SHP77 treated with DMSO at 0.1 percent for 48 hours (cell line): ENCODE results near the gene DENND2A.
"Not testable (repeated sequence)": the region's sequence is repeated elsewhere in the genome, so short reads cannot be mapped to it uniquely, and the experiment has no call there.

ENCODE experiments used
- DNase-seq: peaks from one replicate; lab custom pipeline; 2025; lab: John Stamatoyannopoulos, UW

Gene DENND2A

DNA sequence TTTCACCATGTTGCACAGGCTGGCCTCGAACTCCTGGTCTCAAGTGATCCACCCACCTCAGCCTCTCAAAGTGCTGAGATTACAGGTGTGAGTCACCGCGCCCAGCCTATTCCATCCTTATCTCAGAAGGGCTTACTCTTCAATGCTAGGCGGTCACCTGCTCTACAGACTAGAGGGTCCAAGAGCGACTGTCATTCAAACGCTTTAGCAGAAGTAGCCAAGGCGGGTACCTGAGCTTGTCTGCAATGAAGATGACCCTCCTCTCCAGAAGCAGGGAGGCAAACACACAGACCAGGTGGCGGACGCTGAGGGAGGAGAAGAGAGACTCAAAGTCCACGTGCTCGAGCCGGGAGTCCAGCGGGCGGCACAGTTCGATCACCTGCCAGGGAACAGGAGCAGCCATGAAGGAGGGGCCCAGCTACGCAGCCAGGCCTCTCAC lies 96.2 kb downstream of the DENND2A start:
- DNase-seq = no peak

DNA sequence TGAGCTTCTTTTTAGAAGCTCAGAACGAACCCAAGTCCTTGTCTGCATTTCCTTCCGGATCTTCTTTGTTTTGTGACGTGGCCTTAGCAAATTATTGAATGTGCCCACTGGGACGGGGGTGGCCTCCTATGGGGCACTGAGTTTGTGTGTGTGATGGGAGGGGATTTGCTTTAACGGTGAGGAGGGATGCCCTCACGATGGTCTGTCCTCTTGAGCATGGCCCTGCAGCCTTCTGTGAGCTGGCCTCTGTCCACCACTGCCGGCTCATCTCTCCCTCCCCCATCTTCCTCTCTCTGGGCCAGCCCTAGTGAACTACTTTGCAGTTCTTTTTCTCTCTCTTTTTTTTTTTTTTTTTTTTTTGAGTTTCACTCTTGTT lies 98.4 kb downstream of the DENND2A start:
- no peak for DNase-seq

DNA sequence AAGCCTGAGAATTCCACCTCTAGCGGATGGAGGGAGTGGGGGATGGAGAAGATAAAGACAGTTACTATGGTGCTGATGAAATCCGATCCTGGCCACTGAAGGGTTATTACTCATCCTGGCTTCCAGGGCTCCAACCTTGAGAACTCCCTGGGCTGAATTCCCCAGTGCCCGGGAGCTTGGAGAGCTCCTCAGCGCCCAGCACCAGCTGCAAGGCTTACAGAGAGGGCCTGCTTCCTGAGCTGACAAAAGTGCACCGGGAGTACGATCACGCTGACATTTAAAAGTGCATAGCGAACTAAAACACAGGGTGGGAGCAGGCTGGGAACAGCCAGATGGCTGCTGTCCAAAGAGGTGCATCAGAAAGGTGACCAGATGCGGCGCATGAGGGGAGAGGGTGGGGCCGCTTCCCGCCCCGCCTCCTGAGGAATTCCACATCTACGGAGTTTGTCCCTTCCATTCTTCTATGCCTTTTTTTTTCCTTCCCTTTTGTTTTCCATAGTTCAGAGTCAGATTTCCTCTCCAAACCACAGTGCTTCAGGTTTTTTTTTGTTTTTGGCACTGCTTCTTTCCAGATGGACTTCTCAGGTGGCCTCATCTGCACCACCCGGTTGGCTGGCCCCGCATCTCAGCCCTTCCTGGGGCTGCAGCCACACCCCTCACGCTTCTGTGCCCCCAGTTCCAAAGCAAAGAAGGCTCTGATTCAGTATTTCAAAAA lies 98.9 kb downstream of the DENND2A start:
- DNase-seq = peak; percentile 71

DNA sequence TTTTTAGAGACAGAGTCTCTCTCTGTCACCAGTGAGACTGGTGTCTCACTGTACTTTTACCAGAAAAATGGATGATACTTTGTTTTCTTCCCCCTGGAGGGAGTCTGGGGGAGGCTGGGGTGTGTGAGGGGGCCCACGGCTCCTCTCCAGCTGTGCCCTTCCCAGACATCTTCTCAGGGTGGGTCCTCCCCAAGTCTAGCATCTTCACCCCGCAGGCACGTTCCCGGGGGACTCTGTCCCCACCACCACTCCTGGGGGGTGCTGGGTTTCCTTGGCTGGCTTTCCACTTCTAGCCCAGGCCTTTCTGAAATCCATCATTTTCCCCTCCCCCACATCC lies 99.5 kb downstream of the DENND2A start:
- no peak for DNase-seq

DNA sequence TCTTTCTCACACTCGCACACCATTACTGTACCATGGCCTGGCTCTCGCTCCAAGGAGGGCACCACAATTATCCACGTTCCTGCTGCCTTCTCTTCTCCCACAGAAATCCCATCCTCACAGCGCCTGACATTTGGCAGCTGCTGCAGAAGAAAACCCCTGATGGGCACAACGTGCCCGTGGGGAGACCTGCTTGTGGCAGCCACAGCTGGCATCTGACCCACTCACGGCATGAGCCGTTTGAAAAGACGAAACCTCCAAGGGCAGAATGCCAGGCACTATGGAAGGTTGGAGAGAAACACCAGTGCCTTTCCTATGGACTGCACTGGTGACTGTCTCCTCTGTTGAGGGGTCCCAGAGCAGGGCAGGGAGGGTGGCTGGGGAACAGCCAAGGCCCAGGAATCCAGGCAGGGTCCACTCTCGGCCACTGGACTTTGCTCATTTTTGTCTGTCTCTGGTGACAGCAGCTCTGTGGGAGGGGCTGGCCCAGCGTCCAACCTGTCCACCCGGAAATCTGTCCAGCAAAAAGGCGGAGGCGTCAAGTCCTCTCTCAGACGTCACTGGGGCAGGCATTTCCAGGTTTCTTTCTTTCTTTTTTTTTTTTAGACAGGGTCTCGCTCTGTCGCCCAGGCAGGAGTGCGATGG lies 100.4 kb downstream of the DENND2A start:
- no peak for DNase-seq

DNA sequence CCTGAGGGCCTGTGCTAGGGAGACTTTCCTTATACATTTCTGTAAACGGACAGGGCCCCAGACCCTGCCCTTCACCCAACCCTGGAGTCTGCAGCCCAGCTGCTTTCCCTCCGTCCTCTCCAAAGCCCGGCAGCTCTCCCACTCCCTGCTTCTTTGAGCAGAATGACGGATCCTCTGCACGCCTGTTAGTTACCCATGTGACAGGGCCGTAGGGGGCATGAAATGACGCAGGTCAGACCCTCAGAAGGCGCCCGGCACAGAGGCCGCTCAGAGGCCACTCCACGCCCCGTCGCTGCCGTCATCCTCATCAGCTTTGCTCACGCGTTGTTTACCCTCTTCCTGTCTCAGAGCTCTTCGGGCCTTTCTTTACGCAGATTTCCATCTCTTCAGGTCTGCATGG lies 101.2 kb downstream of the DENND2A start:
- no peak for DNase-seq

DNA sequence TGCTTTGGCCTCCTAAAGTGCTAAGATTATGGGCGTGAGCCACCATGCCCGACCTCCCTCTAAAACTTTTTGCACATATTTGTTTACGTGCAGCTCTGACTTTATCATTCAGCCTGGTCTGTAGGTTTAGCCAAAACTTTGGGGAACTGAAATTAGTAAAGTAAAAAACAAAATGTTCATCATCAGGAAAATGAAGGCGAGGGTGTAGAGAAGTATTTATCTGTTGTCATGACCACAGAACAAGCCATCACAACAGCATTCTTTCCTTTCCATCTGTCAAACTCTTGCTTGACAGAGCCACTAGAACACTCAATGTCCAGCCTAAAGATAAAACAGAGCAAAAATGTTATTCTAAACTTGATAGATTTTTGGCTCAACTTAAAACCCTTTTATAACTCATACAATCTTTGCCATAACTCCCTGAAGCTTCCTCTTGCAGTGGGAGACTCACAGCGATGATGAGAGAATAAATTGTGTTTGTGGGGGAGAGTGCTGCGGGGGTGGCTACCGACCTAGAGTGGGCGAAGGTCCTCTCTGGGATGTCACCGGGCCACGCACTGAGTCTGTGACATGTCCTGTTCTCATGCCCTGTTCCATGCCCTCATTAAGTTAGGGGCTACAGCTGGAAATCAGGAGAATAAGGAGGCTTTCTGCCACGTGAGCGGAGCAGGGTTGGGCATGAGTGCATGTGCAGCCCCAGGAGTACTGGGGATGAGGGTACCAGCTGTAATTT lies 102.7 kb downstream of the DENND2A start:
- DNase-seq = no peak

DNA sequence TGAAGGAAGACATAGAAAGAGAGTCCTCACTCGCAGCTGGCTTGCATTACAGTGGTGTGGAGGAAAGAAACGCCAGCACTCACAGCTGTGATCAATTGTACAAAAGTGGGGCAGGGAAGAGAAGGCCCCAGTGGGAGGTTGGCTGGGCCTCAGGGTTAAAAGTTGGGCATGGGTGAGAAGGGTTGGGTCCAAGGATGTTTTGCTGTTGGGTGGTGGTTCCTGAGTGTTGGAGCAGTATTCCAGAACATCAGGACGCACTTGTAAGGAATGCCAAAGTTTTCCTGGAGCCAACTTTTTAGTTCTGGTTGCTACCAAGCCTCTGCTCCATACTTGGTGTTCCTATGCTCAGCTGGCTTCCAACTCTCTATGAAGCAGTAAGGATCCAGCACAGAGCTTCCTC lies 105.9 kb downstream of the DENND2A start:
- DNase-seq = no peak

DNA sequence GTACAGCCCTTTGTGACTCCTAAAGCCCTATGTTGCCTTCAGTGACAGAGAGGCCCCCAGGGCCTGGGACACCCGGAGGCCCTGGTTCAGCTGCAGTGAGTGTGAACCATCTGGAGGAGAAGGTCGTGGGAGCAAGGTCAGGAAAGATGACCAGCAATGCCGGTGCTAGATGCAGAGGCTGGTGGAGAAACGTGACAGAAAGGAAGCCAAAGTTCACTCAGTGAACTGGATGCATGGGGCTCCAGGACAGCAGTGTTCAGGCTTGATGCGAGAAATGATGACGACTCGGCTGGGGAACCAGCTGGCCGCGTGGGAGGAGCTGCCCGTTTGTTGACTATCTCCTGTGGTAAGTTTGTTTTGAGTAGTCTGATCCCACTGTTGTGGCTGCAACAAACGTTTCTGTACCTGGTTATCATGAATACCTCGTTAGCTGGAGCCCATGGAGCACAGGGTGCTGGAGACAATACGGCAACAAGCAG lies 107.2 kb downstream of the DENND2A start:
- no peak for DNase-seq

DNA sequence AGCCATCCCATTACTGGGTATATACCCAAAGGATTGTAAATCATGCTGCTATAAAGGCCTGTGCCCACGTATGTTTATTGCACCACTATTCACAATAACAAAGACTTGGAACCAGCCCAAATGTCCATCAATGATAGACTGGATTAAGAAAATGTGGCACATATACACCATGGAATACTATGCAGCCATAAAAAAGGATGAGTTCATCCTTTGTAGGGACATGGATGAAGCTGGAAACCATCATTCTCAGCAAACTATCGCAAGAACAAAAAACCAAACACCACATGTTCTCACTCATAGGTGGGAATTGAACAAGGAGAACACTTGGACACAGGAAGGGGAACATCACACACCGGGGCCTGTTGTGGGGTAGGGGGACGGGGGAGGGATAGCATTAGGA lies 111.2 kb downstream of the DENND2A start:
- DNase-seq = not testable (repeated sequence)

DNA sequence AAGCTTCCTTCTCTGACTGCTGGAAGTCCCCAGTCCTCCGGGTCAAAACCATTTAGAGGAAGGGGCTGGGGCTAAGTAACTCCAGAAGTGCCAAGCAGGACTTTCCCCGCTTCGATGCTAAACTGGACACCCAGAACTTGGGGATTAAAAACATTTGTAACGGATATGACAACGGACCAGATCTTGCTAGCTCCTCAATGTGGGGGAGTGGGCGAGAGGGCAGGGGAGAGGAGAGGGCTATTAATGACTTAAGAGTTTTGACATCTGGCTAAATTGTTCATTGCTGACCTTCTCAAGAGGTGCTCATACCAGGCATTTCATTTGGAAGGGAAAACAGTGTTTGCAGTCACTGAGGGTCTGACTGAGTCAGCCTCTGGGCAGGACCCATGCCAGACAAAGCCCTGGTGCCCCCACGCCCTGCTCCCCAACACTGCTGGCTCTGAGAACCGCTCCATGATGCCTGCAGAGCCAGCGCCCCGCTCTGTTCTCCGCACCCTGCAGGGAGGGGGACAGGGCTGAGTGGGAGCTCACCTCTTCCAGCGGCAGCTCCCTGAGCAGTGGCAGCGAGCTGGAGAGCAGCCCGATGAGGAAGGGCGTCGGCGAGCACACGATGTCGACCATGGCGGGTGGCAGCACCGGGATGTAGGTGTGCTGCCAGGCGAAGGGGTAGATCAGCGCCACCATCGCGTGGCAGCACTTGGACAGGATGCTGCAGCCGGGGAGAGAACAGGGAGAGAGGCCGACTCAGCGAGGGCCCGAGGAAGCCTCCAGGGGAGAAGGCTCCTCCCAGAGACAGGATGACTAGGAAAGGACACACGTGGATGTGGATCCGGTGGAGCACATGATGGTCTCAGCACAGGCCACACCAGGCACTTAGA lies 113.6 kb downstream of the DENND2A start:
- no peak for DNase-seq

DNA sequence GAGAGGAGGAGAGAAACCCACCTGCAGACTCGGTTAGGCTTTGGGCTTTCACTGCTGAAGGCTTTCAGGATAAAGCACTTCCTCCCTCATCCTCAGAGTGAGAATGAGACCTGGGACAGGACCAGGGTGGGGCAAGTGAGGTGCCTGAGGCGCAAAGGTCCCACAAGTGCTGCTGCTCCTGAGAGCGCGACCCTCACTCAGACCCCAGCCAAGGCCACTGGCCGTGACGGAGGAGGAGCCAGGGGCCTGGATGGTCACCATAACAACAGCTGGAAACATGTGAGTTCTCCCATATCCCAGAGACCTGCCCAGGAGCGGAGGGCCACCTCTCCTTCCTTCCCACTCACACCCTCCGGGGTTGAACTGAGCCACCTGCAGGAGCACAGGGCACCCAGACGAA lies 114.4 kb downstream of the DENND2A start:
- DNase-seq = no peak

DNA sequence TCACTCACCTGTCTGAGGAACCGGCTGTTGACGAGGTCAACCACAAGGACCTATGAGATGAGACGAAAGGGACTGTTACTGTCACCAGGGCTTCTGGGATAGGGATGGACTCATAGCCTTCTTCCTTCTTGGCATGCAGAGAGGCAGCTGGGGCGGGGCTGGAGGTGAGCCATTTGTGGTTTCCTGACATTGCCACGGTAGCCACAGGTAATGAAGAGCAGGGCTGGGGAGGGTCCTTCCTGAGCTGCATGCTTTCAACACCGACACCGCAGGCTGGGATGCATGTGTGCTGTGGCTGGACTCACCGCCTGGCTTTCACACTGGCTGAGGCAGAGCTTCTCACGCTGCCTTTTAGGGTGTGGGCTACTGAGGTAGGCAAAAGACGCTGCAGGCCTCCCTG lies 114.9 kb downstream of the DENND2A start:
- no peak for DNase-seq

DNA sequence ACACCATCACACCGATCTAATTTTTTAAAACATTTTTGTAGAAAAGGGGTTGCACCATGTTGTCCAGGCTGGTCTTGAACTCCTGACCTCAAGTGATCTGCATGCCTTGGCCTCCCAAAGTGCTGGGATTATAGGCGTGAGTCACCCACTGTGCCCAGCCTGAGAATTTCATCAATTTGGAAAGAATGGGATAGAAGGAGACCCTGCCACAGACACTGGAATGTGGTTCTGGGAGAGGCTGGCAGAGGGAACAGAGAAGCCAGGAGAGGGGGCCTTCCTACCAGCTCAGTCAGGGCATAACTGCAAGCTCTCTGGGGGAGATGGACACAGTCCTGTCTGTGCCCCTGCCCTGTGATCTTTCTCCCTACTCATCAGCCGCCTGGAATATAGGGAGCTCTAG lies 119.2 kb downstream of the DENND2A start:
- no peak for DNase-seq

DNA sequence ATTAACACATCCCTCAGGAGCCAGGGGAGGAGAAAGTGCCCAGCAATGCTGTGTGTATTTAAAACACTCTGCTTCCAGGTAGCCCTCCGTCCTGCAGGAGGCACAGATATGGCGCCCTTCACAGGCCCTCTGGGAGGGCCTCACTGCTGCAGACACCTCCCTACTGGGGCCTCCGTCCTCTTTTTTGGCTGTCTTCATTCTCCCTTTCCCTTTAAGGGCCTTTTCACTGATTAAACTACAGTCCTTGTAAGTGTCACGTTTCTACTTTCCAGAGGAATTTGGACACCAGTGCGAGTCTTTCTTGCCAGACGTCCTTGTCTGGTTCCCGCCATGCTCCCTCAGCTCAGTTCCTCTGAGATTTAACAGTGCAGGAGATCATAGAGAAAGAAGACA lies 121.6 kb downstream of the DENND2A start:
- DNase-seq = no peak

DNA sequence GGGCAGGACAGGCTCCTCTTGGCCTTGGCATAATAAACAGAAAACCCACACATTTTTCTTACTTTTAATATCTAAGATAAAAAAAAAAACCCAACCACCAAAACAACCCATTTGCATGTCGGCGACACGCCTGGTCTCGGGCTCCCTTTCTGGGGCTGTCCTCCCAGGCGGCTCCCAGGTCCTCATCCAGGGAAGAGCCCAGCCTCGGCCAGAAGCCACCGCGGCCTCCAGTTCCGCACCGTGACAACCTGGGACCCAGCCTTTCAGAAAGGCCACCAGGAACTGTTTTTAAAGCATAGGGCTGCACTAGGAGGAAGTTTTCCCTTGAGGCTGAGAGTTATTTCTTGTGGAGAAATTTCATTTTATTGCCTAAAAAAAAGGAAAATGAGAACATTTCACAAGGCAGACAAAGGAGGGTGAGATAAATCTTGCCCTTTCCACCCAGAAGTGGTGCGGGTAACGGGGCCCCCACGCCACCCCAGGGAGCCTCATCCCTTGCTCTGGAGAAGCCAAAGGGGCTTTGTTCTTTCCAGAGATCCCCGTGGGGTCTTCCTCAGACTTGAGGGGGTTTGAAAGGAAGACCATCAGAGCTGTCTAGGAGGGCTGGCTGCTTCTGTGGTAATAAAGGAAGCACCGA lies 122.1 kb downstream of the DENND2A start:
- DNase-seq = no peak

DNA sequence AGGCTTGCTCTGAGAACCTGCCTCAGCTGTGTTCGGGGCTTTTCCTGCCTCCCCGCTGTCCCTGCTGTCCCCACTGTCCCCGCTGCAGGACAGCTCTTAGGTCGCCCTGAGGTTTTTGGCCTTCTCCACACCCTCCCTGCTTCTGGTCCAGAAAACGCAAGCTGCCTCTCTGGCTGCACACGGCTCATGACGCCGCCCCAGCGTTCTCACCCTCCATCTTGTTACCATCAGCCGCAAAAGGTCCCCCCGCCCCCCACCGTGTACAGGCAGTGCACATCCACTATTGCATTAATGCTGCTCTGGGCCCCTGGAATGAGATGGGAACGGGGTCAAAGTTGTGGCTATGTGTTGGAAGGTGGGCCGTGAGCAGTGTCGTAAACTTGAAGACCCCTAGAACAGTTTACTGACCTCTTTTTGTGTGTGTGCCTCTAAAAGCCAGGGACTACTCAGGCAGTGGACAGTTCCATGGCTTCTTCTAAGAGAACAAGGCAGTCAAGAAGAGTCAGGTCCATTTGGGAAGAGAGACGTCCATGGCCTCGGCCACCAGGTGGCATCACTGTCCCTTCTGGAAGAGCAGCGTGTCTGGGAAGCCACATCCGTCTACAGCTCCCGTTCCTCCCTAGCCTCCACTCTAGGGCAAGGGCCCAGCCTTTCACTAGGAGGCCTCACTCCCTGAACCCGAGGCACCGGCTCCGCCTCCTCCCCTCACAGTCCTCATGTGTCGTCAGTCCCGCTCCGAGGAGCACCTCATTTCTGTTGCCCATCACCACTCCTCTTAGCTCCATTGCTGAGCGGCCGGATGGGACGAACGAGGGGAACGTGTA lies 122.9 kb downstream of the DENND2A start:
- peak; percentile 72 for DNase-seq

DNA sequence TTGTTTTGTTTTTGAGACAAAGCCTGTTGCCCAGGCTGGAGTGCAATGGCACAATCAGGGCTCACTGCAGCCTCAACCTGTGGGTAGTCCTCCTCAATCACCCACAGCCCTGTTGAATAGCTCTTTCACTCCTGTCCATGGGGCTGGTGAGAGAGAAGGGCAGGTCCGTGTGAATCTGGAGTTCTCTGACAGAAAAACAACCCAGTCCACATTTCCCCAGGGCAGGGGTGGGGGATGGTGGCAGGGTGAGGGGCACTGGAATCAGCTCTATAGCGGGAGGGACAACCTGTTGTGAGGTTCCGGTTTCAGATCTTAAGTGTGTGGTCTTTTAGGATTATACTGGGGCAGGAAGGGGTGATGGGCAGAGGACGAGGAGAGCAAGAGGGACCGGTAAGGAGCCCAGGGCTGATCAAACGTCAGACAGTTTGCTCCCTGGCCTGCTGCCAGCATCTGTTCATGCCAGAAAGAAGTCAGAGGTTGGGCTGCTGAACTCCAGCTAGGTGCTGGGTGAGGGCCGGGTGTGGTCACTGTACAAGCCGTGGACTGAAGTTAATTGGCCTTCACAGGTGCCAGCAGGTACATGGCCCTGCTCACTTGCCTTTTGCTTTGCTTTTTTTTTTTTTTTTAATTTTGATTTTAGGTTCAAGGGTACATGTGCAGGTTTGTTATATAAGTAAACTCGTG lies 128.2 kb downstream of the DENND2A start:
- DNase-seq = peak; percentile 56

DNA sequence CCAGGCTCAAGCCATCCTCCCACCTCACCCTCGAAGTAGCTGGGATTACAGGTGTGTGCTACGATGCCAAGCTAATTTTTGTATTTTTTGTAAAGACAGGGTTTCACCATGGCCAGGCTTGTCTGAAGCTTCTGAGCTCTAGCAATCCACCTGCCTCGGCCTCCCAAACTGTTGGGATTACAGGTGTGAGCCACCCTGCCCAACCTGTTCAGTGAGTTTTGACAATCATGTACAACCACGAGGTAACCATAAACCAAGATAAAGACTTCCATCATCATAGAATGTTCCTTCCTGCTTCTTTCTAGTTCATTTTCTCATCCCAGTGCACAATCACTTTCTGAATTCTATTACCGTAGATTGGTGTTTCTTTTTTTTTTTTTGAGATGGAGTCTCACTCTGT lies 130.8 kb downstream of the DENND2A start:
- DNase-seq = no peak

DNA sequence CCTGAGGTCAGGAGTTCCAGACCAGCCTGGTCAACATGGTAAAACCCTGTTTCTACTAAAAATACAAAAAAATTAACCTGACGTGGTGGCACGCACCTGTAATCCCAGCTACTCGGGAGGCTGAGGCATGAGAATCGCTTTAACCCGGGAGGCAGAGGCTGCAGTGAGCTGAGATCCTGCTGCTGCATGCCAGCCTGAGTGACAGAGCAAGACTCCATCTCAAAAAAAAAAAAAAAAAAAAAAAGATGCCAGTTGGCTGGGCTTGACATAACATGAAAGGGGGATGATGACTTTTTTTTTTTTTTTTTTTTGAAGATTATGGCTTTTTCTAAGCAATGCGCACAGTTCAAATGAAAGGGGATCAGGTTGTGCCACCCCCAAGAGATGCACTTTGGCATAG lies 133.1 kb downstream of the DENND2A start:
- DNase-seq = not testable (repeated sequence)
